Body of pancreas (tissue), 4 donors: ENCODE data around the gene L3MBTL2. TPM values are rescaled to one million over a fixed set of nuclear protein-coding genes. Genes with fewer than 3 reads are reported as not detected.
A peak's percentile ranks its signal among the peaks of the same experiment; 100 is the strongest.

Experiments used
- ATAC-seq: fragments of 150-250 bp; one replicate; pipeline ENCODE4 v1.9.1; 2016
- DNase-seq, 4 donors: peaks; one replicate each; pipeline ENCODE4 v3.0.0-alpha.2; 2019
- H3K27ac ChIP-seq, 4 donors: fragments of 200-600 bp; sonication (generic); 1 replicate in 3 of 4; 2 replicates in 1 of 4; pipeline versions ENCODE4 v1.5.1 to v1.6.1; 2016 to 2019; ENCODE audit warnings: mild to moderate bottlenecking in 1 of 4, mixed read lengths in 1 of 4, moderate library complexity in 1 of 4
- H3K27me3 ChIP-seq, 2 donors: fragments of 200-600 bp; sonication (generic); one replicate each; pipeline ENCODE4 v1.6.0; 2016; ENCODE audit warnings: mild to moderate bottlenecking in 1 of 2
- H3K36me3 ChIP-seq, 2 donors: fragments of 200-600 bp; sonication (generic); replicated peaks in 1 of 2; 2 replicates each; pipeline ENCODE4 v1.5.1; 2016; ENCODE audit warnings: low read depth in 2 of 2; ENCODE audit not compliant: insufficient read depth in 1 of 2
- H3K4me1 ChIP-seq: fragments of 200-600 bp; sonication (generic); one replicate; pipeline ENCODE4 v1.6.0; 2016
- H3K4me3 ChIP-seq, 2 donors: fragments of 200-600 bp; sonication (generic); 1 replicate in 1 of 2; 2 replicates in 1 of 2; pipeline ENCODE4 v1.5.1; 2016 to 2019
- H3K9me3 ChIP-seq, 3 donors: fragments of 200-600 bp; sonication (generic); 1 replicate in 2 of 3; 2 replicates in 1 of 3; pipeline ENCODE4 v1.5.1; 2016
- CTCF ChIP-seq, 7 experiments: fragments of 450-650 bp in 4 of 7; fragments of 200-600 bp in 3 of 7; sonication (generic) in 3 of 7; IDR thresholded peaks; one replicate each; pipeline ENCODE4 v1.5.1; 2016 to 2019; ENCODE audit warnings: antibody characterized with exemption in 7 of 7
- POLR2A ChIP-seq, 3 donors: fragments of 450-650 bp; IDR thresholded peaks; one replicate each; pipeline ENCODE4 v1.6.1; 2016; ENCODE audit warnings: antibody characterized with exemption in 3 of 3, mild to moderate bottlenecking in 2 of 3
- WGBS, 2 donors: methylation state at CpG; one replicate each; pipeline ENCODE4 v1.1.5; 2017; 5-methylcytosine and 5-hydroxymethylcytosine counted together
- intact Hi-C: fragments of 100-400 bp; cut with DNase I; formaldehyde crosslinking; loops from one replicate; pipeline ENCODE4 v1.15.1; 2023
- total RNA-seq, 2 donors: library from RNA; depleted of rRNA; stranded (reverse); fragments of >200 nt; gene quantifications; one replicate each; pipeline ENCODE4 v1.1.0, GENCODE V29; 2016

Gene L3MBTL2
- 10 to 100 TPM in 1 of 2 donors, 1 to 10 TPM in 1; 5.7 to 21.1 TPM for total RNA-seq

GRCh38 chr22:41204992-41205900 is at the start of gene L3MBTL2:
Gene L3MBTL2 (plus strand): TSS chr22:41205312. CDS start chr22:41205363, 51 bp downstream.
- ATAC-seq (peak; percentile 100), DNase-seq (peak; percentile 95 to 97 (median 96))
- Histone ChIP-seq H3K36me3 (no peaks in the 10 kb centered on the region), H3K27me3 (no peaks in the 10 kb centered on the region), H3K4me1 (peaks cover 13% of the 10 kb centered on the region), H3K9me3 (no peaks in the 10 kb centered on the region), H3K4me3 (peak within 1 kb of the TSS; percentile 49 to 59), H3K27ac (peak within 1 kb of the TSS in 3 of 4 donors; percentile 53 to 73 (median 72))
- intact Hi-C loops: no loop called here
- TF ChIP-seq CTCF (IDR thresholded peaks at IDR 0.05) (no peak), POLR2A (IDR thresholded peaks at IDR 0.05) (peak in 2 of 3 donors; percentile 65 to 68)
- WGBS, 2 donors: 1 to 3% methylated on average over 28 to 47 of the region's 47 CpGs

- intact Hi-C loops: loop anchor here (10.0 kb wide), 1 partner anchor 322 kb away; no protein-coding TSS in a partner anchor
- 34 to 41% methylated on average over 4 of the region's 4 CpGs for WGBS, 2 donors
- no peaks in the 10 kb centered on the region for H3K27me3 ChIP-seq
Measured at GRCh38 chr22:41157083-41157482, 48.0 kb upstream of the L3MBTL2 start.

GRCh38 chr22:41169157-41169556 is 36.0 kb upstream of the L3MBTL2 start:
- Histone ChIP-seq H3K27me3 (no peaks in the 10 kb centered on the region), H3K9me3 (no peaks in the 10 kb centered on the region), H3K4me3 (no peak overlapping the region), H3K36me3 (peaks cover 27 to 57% of the 10 kb centered on the region in 2 donors), H3K27ac (no peak overlapping the region), H3K4me1 (no peaks in the 10 kb centered on the region)
- DNase-seq (no peak), ATAC-seq (no peak)
- intact Hi-C loops: no loop called here
- no peak for TF ChIP-seq POLR2A (IDR thresholded peaks at IDR 0.05)
- TF ChIP-seq CTCF (IDR thresholded peaks at IDR 0.05): no peak
- 87 to 89% methylated on average over 8 of the region's 8 CpGs for WGBS, 2 donors

More at GRCh38 chr22:41157083-41157482, 48.0 kb upstream of the L3MBTL2 start:
- no peak for TF ChIP-seq POLR2A (IDR thresholded peaks at IDR 0.05)
- ATAC-seq (no peak), DNase-seq (no peak)
- Histone ChIP-seq H3K36me3 (peaks cover 35 to 76% of the 10 kb centered on the region in 2 donors), H3K4me3 (no peak overlapping the region), H3K27ac (no peak overlapping the region), H3K4me1 (no peaks in the 10 kb centered on the region), H3K9me3 (no peaks in the 10 kb centered on the region)

- no peak for DNase-seq
- no peaks in the 10 kb centered on the region for H3K4me1 ChIP-seq
- H3K4me3 ChIP-seq: no peak overlapping the region
- H3K36me3 ChIP-seq: peaks cover 40 to 55% of the 10 kb centered on the region in 2 donors
- no peak for ATAC-seq
- WGBS, 2 donors: 24% methylated on average over 3 of the region's 3 CpGs
- intact Hi-C loops: no loop called here
- no peak overlapping the region for H3K27ac ChIP-seq
- H3K9me3 ChIP-seq: no peaks in the 10 kb centered on the region
- H3K27me3 ChIP-seq: no peaks in the 10 kb centered on the region
- TF ChIP-seq CTCF (IDR thresholded peaks at IDR 0.05) (no peak), POLR2A (IDR thresholded peaks at IDR 0.05) (no peak)
Measured at GRCh38 chr22:41171996-41172395, 33.1 kb upstream of the L3MBTL2 start.

GRCh38 chr22:41175546-41175945 is 29.6 kb upstream of the L3MBTL2 start:
- intact Hi-C loops: no loop called here

More at GRCh38 chr22:41175546-41175945, 29.6 kb upstream of the L3MBTL2 start:
- Histone ChIP-seq H3K4me3 (no peak overlapping the region), H3K27me3 (no peaks in the 10 kb centered on the region), H3K36me3 (peaks cover 31 to 53% of the 10 kb centered on the region in 2 donors), H3K4me1 (no peaks in the 10 kb centered on the region), H3K27ac (no peak overlapping the region), H3K9me3 (no peaks in the 10 kb centered on the region)
- ATAC-seq: no peak
- 82 to 92% methylated on average over 2 of the region's 2 CpGs for whole genome bisulfite sequencing, 2 donors
- no peak for TF ChIP-seq CTCF (IDR thresholded peaks at IDR 0.05)
- no peak for TF ChIP-seq POLR2A (IDR thresholded peaks at IDR 0.05)
- DNase-seq: no peak
